GM23248 (cell line): ENCODE results near the gene EDAR.

Experiments used
- EZH2 ChIP-seq: fragments of 200-600 bp; sonication (generic); IDR thresholded peaks from 2 replicates; pipeline ENCODE4 v1.6.1; 2018; ENCODE audit warnings: antibody characterized with exemption, mild to moderate bottlenecking; ENCODE audit not compliant: insufficient read depth, poor library complexity, severe bottlenecking
- EZH2phosphoT487 ChIP-seq: fragments of 200-600 bp; sonication (generic); IDR thresholded peaks from 2 replicates; pipeline ENCODE4 v1.6.1; 2018; ENCODE audit warnings: antibody characterized with exemption, moderate library complexity, mild to moderate bottlenecking, low read depth; ENCODE audit not compliant: insufficient read depth

GRCh38 chr2:108943751-108944150 is 45.3 kb downstream of the EDAR start:
- TF ChIP-seq EZH2phosphoT487 = no peak
- TF ChIP-seq EZH2 = no peak
